MM.1S (cell line): Measurements from ENCODE around the gene NCS1.

Source experiments
- EZH2 ChIP-seq: fragments of 300-600 bp; sonication (generic); optimal IDR thresholded peaks from 2 replicates; pipeline ENCODE3; 2017; ENCODE audit warnings: low read depth, mild to moderate bottlenecking, antibody characterized with exemption, low read length, mixed read lengths
- EZH2phosphoT487 ChIP-seq: fragments of 300-600 bp; sonication (generic); IDR thresholded peaks from 2 replicates; pipeline ENCODE4 v1.6.1; 2018; ENCODE audit warnings: antibody characterized with exemption, low read length
- TF ChIP-seq, protein P1 (sequence below): fragments of 300-600 bp; sonication (generic); IDR thresholded peaks from 2 replicates; pipeline ENCODE4 v1.5.1; 2016; ENCODE audit warnings: antibody characterized with exemption, low read length, mixed read lengths

DNA sequence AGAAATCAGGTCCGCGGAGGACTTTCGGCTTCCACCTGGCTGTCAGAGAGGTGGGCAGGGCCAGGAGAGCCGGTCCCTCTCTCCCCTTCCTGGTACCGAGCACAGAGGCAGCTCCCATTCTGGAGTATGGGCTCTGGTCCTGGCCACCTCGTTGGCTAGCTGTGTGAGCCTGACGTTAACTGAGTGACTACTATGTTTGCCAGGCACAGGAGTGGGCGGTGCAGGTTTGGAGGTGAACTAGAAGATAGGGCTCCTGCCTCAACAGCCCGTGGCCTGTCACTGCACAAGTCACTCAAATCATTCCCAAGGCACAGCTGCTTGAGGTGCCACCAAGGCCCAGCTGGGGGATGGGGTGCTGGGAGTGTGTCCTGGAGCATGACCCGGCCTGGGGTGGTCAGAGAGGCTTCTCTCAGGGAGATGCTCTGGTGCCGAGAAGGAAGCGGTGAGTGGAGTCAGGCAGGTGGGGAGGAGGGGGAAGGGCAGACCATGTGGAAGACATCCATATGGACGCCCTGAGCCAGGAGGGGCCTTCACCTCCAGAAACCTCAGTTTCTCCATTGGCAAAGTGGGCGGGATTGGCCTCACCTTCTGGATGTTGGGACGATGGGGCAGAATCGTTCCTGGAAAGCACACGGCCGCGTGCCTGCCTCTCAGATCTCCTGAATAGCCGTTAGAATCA is 39.5 kb downstream of the NCS1 start:
- TF ChIP-seq, protein P1, sequence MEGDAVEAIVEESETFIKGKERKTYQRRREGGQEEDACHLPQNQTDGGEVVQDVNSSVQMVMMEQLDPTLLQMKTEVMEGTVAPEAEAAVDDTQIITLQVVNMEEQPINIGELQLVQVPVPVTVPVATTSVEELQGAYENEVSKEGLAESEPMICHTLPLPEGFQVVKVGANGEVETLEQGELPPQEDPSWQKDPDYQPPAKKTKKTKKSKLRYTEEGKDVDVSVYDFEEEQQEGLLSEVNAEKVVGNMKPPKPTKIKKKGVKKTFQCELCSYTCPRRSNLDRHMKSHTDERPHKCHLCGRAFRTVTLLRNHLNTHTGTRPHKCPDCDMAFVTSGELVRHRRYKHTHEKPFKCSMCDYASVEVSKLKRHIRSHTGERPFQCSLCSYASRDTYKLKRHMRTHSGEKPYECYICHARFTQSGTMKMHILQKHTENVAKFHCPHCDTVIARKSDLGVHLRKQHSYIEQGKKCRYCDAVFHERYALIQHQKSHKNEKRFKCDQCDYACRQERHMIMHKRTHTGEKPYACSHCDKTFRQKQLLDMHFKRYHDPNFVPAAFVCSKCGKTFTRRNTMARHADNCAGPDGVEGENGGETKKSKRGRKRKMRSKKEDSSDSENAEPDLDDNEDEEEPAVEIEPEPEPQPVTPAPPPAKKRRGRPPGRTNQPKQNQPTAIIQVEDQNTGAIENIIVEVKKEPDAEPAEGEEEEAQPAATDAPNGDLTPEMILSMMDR, result no peak
- no peak for TF ChIP-seq EZH2
- no peak for TF ChIP-seq EZH2phosphoT487
